Measurements from ENCODE around the gene CD163L1. TPM values are rescaled to one million over a fixed set of nuclear protein-coding genes. Genes with fewer than 3 reads are reported as not detected.

Gene CD163L1
- polyA plus RNA-seq, 4 donors = 1.2 to 16.2 (median 4.3) TPM; not detected in 1

DNA sequence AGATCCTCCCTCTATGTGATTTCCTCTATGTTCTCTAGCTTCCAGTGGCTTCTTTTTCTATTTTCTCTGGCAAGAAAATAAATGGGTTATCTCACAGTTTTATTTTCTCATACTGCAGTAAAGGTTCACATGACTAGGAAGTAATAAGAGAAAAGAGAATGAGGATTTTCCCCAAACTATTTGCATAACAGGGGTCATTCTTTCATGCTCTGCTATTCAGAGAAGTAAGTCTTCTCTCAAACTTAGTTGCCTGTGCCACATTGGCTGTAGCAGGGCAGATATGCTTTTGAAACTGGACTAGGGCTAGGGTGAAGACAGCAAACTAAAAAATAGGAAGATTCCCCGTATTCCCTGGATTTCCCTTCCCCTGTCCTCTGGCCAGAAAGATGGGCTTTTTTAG is 82.7 kb downstream of the CD163L1 start:
- no peaks in the 10 kb centered on the region for H3K27me3 ChIP-seq (ENCODE audit: control insufficient read depth in 3 of 3, insufficient read depth in 3 of 3, low read length in 3 of 3)
- H3K36me3 ChIP-seq (ENCODE audit: control insufficient read depth in 3 of 3, insufficient read depth in 2 of 3, low read depth in 1 of 3, low read length in 3 of 3) = no peaks in the 10 kb centered on the region
- no peaks in the 10 kb centered on the region for H3K4me1 ChIP-seq (ENCODE audit: control insufficient read depth in 3 of 3, insufficient read depth in 2 of 3, low read depth in 1 of 3, low read length in 2 of 3)
- H3K4me3 ChIP-seq (ENCODE audit: low read depth in 1 of 3, low read length in 3 of 3) = no peak overlapping the region
- H3K27ac ChIP-seq (ENCODE audit: low read depth in 1 of 3, low read length in 2 of 3) = no peak overlapping the region
- H3K9me3 ChIP-seq (ENCODE audit: control insufficient read depth in 2 of 2, insufficient read depth in 1 of 2, low read depth in 1 of 2, low read length in 1 of 2) = no peaks in the 10 kb centered on the region
- WGBS, 3 donors = 84 to 93% (median 91%) methylated on average over 1 of the region's 1 CpG
- DNase-seq (no peak), FAIRE-seq (no peak)

DNA sequence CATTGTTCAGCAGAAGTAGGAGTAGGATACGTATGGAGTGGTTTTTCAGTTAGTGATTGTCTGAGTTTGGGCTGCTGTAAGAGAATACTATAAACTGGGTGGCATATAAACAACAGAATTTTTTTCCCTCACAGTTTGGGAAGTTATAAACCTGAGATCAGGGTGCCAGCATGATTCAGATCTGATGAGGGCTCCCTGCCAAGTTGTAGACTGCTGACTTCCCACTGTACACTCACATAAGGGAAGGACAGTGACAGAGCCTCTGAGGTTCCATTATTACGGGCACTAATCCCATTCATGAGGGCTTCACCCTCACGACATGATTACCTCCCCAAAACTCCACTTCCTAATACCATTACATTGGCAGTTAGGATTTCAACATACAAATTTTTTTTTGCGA is 89.4 kb downstream of the CD163L1 start:
- Histone ChIP-seq H3K9me3 (ENCODE audit: control insufficient read depth in 2 of 2, insufficient read depth in 1 of 2, low read depth in 1 of 2, low read length in 1 of 2) (no peaks in the 10 kb centered on the region), H3K4me1 (ENCODE audit: control insufficient read depth in 3 of 3, insufficient read depth in 2 of 3, low read depth in 1 of 3, low read length in 2 of 3) (no peaks in the 10 kb centered on the region), H3K27ac (ENCODE audit: low read depth in 1 of 3, low read length in 2 of 3) (no peak overlapping the region), H3K4me3 (ENCODE audit: low read depth in 1 of 3, low read length in 3 of 3) (no peak overlapping the region), H3K36me3 (ENCODE audit: control insufficient read depth in 3 of 3, insufficient read depth in 2 of 3, low read depth in 1 of 3, low read length in 3 of 3) (no peaks in the 10 kb centered on the region), H3K27me3 (ENCODE audit: control insufficient read depth in 3 of 3, insufficient read depth in 3 of 3, low read length in 3 of 3) (no peaks in the 10 kb centered on the region)
- 74 to 86% (median 85%) methylated on average over 4 of the region's 4 CpGs for WGBS, 3 donors
- DNase-seq (no peak), FAIRE-seq (no peak)

DNA sequence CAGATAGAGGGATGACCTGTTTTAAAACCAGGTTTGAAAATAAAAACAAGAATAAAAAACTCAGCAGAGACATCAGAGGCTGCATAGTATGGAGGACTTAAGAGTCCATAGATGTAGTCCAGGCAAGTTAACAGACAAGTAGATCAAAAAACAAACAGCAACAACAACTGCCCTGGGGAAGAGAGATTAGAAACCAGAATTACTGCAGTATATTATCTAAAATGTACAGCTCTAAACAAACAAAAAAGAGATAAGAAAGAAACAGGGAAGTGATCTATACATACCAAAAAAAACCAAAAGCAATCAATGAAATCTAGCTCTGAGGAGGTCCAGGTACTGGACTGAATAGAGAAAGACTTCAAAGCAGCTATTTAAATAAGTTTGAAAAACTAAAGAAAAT is 91.3 kb downstream of the CD163L1 start:
- Histone ChIP-seq H3K4me3 (ENCODE audit: low read depth in 1 of 3, low read length in 3 of 3) (no peak overlapping the region), H3K36me3 (ENCODE audit: control insufficient read depth in 3 of 3, insufficient read depth in 2 of 3, low read depth in 1 of 3, low read length in 3 of 3) (no peaks in the 10 kb centered on the region), H3K27ac (ENCODE audit: low read depth in 1 of 3, low read length in 2 of 3) (no peak overlapping the region), H3K27me3 (ENCODE audit: control insufficient read depth in 3 of 3, insufficient read depth in 3 of 3, low read length in 3 of 3) (no peaks in the 10 kb centered on the region), H3K9me3 (ENCODE audit: control insufficient read depth in 2 of 2, insufficient read depth in 1 of 2, low read depth in 1 of 2, low read length in 1 of 2) (no peaks in the 10 kb centered on the region), H3K4me1 (ENCODE audit: control insufficient read depth in 3 of 3, insufficient read depth in 2 of 3, low read depth in 1 of 3, low read length in 2 of 3) (no peaks in the 10 kb centered on the region)
- DNase-seq (no peak), FAIRE-seq (no peak)

DNA sequence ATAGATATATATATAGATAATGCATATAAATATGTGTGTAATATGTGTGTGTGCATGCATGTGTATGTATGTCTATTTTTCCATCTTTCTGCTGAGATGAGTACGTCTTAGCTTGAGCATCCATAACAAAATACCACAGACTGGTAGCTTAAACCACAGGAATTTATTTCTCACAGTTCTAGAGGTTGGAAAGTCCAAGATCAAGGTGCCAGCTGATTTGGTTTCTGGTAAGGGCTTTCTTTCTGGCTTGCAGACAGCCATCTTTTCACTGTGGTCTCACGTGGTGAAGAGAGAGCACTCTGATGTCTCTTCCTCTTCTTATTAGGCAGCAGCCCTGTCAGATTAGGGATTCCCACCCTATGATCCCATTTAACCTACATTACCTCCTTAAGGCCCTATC is 92.8 kb downstream of the CD163L1 start:
- 44 to 69% (median 59%) methylated on average over 2 of the region's 2 CpGs for WGBS, 3 donors
- FAIRE-seq = no peak
- H3K4me3 ChIP-seq (ENCODE audit: low read depth in 1 of 3, low read length in 3 of 3) = no peak overlapping the region

DNA sequence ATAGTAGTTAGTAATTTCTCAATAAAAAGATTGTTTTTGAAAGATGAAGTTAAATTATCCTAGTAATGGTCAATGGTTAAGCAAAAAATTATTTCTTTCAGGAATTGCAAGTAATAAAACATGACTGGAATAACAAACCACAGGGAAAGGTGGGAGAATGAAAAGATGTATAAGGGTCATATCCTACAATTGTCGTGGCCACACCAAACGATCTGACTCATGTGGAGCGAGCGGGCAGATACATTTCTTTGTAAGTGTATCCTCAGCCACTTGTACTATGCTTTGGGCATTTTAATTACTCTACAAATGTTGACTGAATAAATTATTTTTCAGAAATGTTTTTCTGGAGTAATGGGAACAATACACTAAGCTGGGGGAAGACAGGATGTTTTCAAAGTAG is 94.5 kb downstream of the CD163L1 start:
- H3K36me3 ChIP-seq (ENCODE audit: control insufficient read depth in 3 of 3, insufficient read depth in 2 of 3, low read depth in 1 of 3, low read length in 3 of 3) = no peaks in the 10 kb centered on the region
- no peaks in the 10 kb centered on the region for H3K4me1 ChIP-seq (ENCODE audit: control insufficient read depth in 3 of 3, insufficient read depth in 2 of 3, low read depth in 1 of 3, low read length in 2 of 3)
- WGBS, 3 donors = 70 to 80% (median 75%) methylated on average over 4 of the region's 4 CpGs
- peaks cover 0 to 6% of the 10 kb centered on the region in 2 donors for H3K9me3 ChIP-seq (ENCODE audit: control insufficient read depth in 2 of 2, insufficient read depth in 1 of 2, low read depth in 1 of 2, low read length in 1 of 2)
- FAIRE-seq (no peak), DNase-seq (no peak)
- no peaks in the 10 kb centered on the region for H3K27me3 ChIP-seq (ENCODE audit: control insufficient read depth in 3 of 3, insufficient read depth in 3 of 3, low read length in 3 of 3)
- H3K27ac ChIP-seq (ENCODE audit: low read depth in 1 of 3, low read length in 2 of 3) = no peak overlapping the region
- no peak overlapping the region for H3K4me3 ChIP-seq (ENCODE audit: low read depth in 1 of 3, low read length in 3 of 3)

More for the DNA sequence above, 92.8 kb downstream of the CD163L1 start:
- H3K36me3 ChIP-seq (ENCODE audit: control insufficient read depth in 3 of 3, insufficient read depth in 2 of 3, low read depth in 1 of 3, low read length in 3 of 3) = no peaks in the 10 kb centered on the region
- H3K4me1 ChIP-seq (ENCODE audit: control insufficient read depth in 3 of 3, insufficient read depth in 2 of 3, low read depth in 1 of 3, low read length in 2 of 3) = no peaks in the 10 kb centered on the region
- no peak for DNase-seq
- H3K9me3 ChIP-seq (ENCODE audit: control insufficient read depth in 2 of 2, insufficient read depth in 1 of 2, low read depth in 1 of 2, low read length in 1 of 2) = no peaks in the 10 kb centered on the region
- H3K27me3 ChIP-seq (ENCODE audit: control insufficient read depth in 3 of 3, insufficient read depth in 3 of 3, low read length in 3 of 3) = no peaks in the 10 kb centered on the region
- H3K27ac ChIP-seq (ENCODE audit: low read depth in 1 of 3, low read length in 2 of 3) = no peak overlapping the region

DNA sequence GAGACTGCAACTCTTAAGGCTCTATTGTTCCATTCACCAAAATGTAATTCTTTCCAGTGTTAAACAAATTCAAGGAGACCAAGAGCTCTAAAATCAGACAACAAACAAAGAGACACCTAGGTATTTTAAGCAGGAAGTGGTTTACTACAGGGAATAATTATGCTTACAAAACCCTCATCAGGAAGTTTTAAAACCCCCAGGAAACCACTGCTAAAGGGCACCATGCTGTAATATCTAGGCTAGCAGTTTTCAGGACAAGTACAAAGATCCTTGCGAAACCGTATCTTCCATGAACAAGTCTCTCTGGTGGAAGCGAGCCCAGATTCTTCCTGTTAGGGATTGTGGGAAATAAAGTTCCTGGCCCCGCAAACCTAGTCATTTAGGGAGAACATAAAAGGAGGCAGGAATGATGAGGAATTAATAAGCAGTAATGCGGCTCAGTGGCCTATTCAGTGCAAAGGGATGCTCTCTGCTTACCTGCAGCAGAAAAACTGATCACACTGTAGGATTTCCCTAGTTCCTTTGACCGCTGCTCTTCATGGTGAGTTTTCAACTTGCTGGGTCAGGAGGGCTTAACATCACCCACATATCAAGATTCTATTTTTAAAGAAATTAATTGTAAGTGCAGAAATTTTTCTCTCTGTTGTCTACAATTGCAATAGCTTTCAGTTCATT is 97.3 kb downstream of the CD163L1 start:
- Histone ChIP-seq H3K9me3 (ENCODE audit: control insufficient read depth in 2 of 2, insufficient read depth in 1 of 2, low read depth in 1 of 2, low read length in 1 of 2) (peaks cover 0 to 8% of the 10 kb centered on the region in 2 donors), H3K27ac (ENCODE audit: low read depth in 1 of 3, low read length in 2 of 3) (no peak overlapping the region), H3K4me3 (ENCODE audit: low read depth in 1 of 3, low read length in 3 of 3) (no peak overlapping the region), H3K36me3 (ENCODE audit: control insufficient read depth in 3 of 3, insufficient read depth in 2 of 3, low read depth in 1 of 3, low read length in 3 of 3) (no peaks in the 10 kb centered on the region), H3K4me1 (ENCODE audit: control insufficient read depth in 3 of 3, insufficient read depth in 2 of 3, low read depth in 1 of 3, low read length in 2 of 3) (no peaks in the 10 kb centered on the region), H3K27me3 (ENCODE audit: control insufficient read depth in 3 of 3, insufficient read depth in 3 of 3, low read length in 3 of 3) (no peaks in the 10 kb centered on the region)
- FAIRE-seq (no peak), DNase-seq (peak in 1 of 2 donors; percentile 18)
- WGBS, 3 donors = 82 to 85% (median 82%) methylated on average over 6 of the region's 6 CpGs

DNA sequence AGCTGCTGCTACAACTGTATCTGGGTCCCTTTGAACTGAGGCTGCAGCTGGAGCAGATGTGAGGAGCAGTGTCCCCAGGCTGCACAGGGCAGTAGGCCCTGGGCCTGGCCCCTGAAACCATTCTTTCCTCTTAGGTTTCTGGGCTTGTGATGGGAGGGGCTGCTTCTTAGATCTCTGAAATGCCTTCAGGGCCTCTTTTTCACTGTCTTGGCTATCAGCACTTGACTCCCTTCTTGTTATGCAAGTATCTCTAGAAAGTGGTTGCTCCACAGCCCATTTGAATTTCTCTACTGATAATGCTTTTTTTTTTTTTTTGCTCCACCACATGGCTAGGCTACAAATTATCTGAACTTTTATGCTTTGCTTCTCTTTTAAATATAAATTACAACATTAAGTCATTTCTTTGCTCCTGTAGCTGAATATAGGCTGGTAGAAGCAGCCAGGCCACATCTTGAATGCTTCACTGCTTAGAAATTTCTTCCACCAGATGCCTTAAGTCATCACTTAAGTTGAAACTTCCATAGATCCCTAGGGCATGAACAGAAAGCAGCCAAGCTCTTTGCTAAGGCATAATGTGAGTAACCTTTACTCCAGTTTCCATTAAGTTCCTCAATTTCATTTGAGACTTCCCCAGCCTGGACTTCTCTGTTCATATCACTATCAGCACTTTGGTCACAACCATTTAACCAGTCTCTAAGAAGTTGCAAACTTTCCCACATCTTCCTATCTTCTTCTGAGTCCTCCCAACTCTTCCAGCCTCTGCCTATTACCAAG is 98.9 kb downstream of the CD163L1 start:
- peaks cover 0 to 8% of the 10 kb centered on the region in 2 donors for H3K9me3 ChIP-seq (ENCODE audit: control insufficient read depth in 2 of 2, insufficient read depth in 1 of 2, low read depth in 1 of 2, low read length in 1 of 2)
- H3K4me1 ChIP-seq (ENCODE audit: control insufficient read depth in 3 of 3, insufficient read depth in 2 of 3, low read depth in 1 of 3, low read length in 2 of 3) = no peaks in the 10 kb centered on the region
- no peaks in the 10 kb centered on the region for H3K36me3 ChIP-seq (ENCODE audit: control insufficient read depth in 3 of 3, insufficient read depth in 2 of 3, low read depth in 1 of 3, low read length in 3 of 3)
- FAIRE-seq (no peak), DNase-seq (no peak)
- H3K4me3 ChIP-seq (ENCODE audit: low read depth in 1 of 3, low read length in 3 of 3) = no peak overlapping the region
- H3K27ac ChIP-seq (ENCODE audit: low read depth in 1 of 3, low read length in 2 of 3) = no peak overlapping the region
- no peaks in the 10 kb centered on the region for H3K27me3 ChIP-seq (ENCODE audit: control insufficient read depth in 3 of 3, insufficient read depth in 3 of 3, low read length in 3 of 3)

DNA sequence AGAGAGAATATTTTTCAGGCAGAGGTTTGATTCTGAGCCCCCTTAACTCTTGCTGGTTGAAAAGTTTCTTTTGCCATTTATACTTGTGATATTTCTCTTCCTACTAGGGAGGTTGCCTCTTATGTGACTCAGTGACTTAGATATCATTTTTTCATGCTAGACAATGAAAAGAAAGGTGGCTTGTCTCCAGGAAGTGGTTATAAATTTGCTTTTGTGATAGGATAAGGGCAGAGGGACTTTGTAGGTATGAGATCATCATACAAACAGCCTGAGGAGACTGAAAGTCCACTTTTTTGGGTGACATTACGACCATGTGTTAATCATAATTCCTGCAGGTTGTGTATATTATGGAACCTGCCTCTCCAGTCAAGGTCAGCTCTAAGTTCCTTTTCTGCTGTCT is 104.3 kb downstream of the CD163L1 start:
- Histone ChIP-seq H3K27ac (ENCODE audit: low read depth in 1 of 3, low read length in 2 of 3) (no peak overlapping the region), H3K36me3 (ENCODE audit: control insufficient read depth in 3 of 3, insufficient read depth in 2 of 3, low read depth in 1 of 3, low read length in 3 of 3) (no peaks in the 10 kb centered on the region), H3K9me3 (ENCODE audit: control insufficient read depth in 2 of 2, insufficient read depth in 1 of 2, low read depth in 1 of 2, low read length in 1 of 2) (peaks cover 0 to 5% of the 10 kb centered on the region in 2 donors), H3K4me1 (ENCODE audit: control insufficient read depth in 3 of 3, insufficient read depth in 2 of 3, low read depth in 1 of 3, low read length in 2 of 3) (no peaks in the 10 kb centered on the region), H3K4me3 (ENCODE audit: low read depth in 1 of 3, low read length in 3 of 3) (no peak overlapping the region), H3K27me3 (ENCODE audit: control insufficient read depth in 3 of 3, insufficient read depth in 3 of 3, low read length in 3 of 3) (no peaks in the 10 kb centered on the region)
- WGBS, 3 donors = 4 to 54% (median 32%) methylated on average over 1 of the region's 1 CpG
- FAIRE-seq (no peak), DNase-seq (peak in 1 of 2 donors; percentile 9)

Measured in small intestine (tissue), 7 donors.